Activated T-cell treated with anti-CD3 and anti-CD28 coated beads, Interleukin-2, amount 50 U/mL, for 4 hours (primary cell): ENCODE results near the gene TAC1. TPM values are rescaled to one million over a fixed set of nuclear protein-coding genes. Genes with fewer than 3 reads are reported as not detected.
"Not testable (repeated sequence)": the region's sequence is repeated elsewhere in the genome, so short reads cannot be mapped to it uniquely, and the experiment has no call there.

Experiments used
- ATAC-seq, 2 donors: fragments of 200-7000 bp; cut with Tn5 transposase; one replicate each; pipeline ENCODE4 v1.10.0; 2021
- DNase-seq: peaks from one replicate; pipeline ENCODE4 v3.0.0-alpha.2; 2020
- H3K27me3 Mint-ChIP-seq: one replicate; pipeline ENCODE4 v1.8.0; 2021; ENCODE audit warnings: low read depth, mixed read lengths
- H3K36me3 Mint-ChIP-seq: one replicate; pipeline ENCODE4 v1.8.0; 2022; ENCODE audit warnings: mixed read lengths; ENCODE audit not compliant: insufficient read depth
- H3K4me1 Mint-ChIP-seq: one replicate; pipeline ENCODE4 v1.8.0; 2021; ENCODE audit warnings: low read depth, mixed read lengths
- H3K4me3 Mint-ChIP-seq: one replicate; pipeline ENCODE4 v1.8.0; 2021; ENCODE audit warnings: mild to moderate bottlenecking, moderate library complexity, mixed read lengths
- H3K9me3 Mint-ChIP-seq: one replicate; pipeline ENCODE4 v1.8.0; 2021; ENCODE audit warnings: mixed read lengths
- total RNA-seq, 3 donors: library from RNA; stranded (reverse); gene quantifications; one replicate each; pipeline ENCODE4 v1.2.1, GENCODE V29; 2021

Gene TAC1
- total RNA-seq, 3 donors from 2014 or later, result 0.76 to 1.3 (median 1.2) TPM

DNA sequence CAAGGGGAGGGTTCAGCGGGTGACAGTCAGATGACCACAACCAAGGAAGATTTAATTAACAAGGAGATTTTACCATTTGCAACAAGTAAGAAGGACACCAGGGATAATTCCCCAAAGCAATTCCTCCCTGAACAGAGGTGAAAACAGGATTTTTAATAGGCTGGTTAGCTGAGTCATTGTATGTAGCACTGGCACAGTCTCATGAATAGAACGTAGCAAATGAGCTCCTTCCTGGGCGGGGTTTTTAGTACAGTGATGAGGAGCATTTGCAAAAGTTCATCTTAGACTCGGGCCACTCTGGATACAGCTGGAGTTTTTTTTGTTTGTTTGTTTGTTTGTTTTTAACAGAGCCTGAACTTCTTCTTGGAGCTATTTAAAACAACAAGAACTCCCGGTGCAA, 39.0 kb downstream of the TAC1 start:
- Mint-ChIP-seq H3K36me3 (no peaks in the 10 kb centered on the region), H3K9me3 (no peaks in the 10 kb centered on the region), H3K4me1 (no peaks in the 10 kb centered on the region), H3K27me3 (peaks cover 3% of the 10 kb centered on the region), H3K4me3 (no peak overlapping the region)
- no peak for ATAC-seq
- DNase-seq, result no peak

DNA sequence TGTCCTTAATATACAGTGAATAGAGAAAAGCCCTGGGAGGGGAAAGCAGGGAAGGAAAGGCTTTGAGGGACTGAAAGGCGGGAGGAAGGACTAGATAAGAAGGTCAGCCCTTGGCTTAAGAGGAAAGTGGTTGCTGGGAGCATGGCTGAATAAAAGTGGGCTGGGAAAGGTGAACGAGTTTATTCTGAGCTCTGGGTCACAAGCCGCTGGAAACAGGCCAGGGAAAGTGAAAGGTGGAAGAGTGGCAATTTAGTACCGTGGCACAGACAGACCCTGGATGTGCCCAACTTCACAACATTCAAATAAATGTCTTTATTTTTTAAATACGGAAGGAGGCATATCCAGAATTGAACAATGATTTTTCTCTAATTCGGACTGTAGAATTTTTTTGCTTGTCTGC, 39.7 kb downstream of the TAC1 start:
- ATAC-seq (no peak), DNase-seq (no peak)
- no peak overlapping the region for H3K4me3 Mint-ChIP-seq
- H3K9me3 Mint-ChIP-seq, result no peaks in the 10 kb centered on the region
- no peaks in the 10 kb centered on the region for H3K4me1 Mint-ChIP-seq
- H3K27me3 Mint-ChIP-seq, result peaks cover 3% of the 10 kb centered on the region
- no peaks in the 10 kb centered on the region for H3K36me3 Mint-ChIP-seq

DNA sequence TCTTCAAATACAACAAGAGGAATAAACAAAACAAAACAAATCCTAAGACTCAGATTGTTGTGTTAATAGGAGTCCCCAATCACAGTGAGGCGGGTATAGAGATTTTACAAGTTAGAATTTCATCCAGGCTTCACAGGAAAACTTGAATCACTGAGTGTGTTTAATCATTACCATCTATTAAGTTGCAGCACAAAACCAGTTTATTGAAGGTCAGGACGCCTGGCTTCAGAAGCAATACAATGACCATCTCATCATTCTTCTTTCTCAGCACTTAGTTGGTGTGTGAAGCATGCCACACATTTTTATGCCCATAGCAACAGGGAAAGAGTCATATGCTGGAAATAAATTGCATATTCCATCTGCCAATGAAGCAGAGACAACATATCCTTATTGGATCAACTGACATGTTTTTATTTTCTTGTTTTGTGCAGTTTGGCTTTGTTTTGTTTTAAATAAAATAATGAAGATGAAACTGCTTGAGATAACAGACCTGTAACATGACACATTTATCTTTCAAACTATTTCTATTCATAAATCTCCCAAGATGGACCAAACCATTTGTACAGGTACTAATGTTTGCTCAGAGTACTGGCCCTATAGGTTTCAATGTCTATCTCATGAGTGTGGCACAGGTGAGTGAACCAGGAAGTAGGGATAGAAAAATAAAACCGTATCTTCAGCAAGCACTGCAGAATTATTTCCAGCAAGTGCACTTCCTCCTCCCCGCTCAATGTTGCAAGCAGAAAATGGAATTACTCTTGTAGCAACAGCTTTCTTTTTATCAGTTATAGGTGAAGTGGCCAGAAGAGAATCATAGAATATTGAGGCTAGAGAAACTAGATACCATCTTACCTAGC, 40.4 kb downstream of the TAC1 start:
- Mint-ChIP-seq H3K4me1 (no peaks in the 10 kb centered on the region), H3K36me3 (no peaks in the 10 kb centered on the region), H3K9me3 (no peaks in the 10 kb centered on the region), H3K27me3 (peaks cover 3% of the 10 kb centered on the region), H3K4me3 (no peak overlapping the region)
- no peak for DNase-seq
- ATAC-seq, result no peak

DNA sequence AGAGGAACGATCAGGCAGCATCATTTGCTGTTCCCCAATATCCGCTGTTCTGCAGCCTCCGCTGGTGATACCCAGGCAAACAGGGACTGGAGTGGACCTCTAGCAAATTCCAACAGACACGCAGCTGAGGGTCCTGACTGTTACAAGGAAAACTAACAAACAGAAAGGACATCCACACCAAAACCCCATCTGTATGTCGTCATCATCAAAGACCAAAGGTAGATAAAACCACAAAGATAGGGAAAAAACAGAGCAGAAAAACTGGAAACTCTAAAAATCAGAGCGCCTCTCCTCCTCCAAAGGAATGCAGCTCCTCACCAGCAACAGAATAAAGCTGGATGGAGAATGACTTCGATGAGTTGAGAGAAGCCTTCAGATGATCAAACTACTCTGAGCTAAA, 54.5 kb downstream of the TAC1 start:
- H3K36me3 Mint-ChIP-seq, result not testable (repeated sequence)
- peaks cover 15% of the 10 kb centered on the region for H3K9me3 Mint-ChIP-seq

More for the DNA sequence above, 54.5 kb downstream of the TAC1 start:
- not testable (repeated sequence) for DNase-seq, H3K27me3 Mint-ChIP-seq, H3K4me1 Mint-ChIP-seq, H3K4me3 Mint-ChIP-seq, ATAC-seq

Other genes with a start within 250 kb of the TAC1 start
- gene ASNS, start 140.3 kb downstream of the TAC1 start, total RNA-seq, result 100 to 1,000 TPM; 100 to 142 (median 120) TPM